ENCODE results near the gene LRRC36.

DNA sequence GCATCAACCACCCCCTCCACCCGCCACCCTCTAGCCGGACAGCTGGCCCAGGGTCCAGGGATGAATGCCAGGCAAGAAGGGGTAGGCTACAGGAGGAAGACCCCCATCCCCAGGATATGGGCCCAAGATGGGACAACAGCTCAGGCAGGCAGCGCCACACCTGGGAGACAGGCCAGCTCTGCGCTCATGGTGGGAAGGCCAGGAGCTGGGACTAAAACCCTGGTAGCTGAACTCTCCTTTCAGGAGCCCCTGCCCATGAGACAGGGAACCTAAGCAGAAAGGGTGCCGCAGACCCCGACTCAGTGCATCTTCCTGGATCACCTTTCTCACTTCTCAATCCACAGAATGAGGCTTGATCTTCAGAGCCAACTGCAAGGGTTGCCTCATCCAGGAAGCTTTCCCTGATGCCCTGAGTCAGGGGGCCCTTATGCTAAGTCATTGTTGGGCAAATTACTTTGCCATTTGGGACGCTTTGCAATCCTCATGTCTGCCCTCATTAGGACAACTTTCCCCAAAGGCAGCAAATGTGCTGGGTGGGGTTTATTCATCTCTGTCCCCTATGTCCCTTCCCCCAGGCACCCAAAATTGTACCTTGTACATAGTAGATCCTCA is 80.7 kb downstream of the LRRC36 start:
- TF ChIP-seq, protein P1, sequence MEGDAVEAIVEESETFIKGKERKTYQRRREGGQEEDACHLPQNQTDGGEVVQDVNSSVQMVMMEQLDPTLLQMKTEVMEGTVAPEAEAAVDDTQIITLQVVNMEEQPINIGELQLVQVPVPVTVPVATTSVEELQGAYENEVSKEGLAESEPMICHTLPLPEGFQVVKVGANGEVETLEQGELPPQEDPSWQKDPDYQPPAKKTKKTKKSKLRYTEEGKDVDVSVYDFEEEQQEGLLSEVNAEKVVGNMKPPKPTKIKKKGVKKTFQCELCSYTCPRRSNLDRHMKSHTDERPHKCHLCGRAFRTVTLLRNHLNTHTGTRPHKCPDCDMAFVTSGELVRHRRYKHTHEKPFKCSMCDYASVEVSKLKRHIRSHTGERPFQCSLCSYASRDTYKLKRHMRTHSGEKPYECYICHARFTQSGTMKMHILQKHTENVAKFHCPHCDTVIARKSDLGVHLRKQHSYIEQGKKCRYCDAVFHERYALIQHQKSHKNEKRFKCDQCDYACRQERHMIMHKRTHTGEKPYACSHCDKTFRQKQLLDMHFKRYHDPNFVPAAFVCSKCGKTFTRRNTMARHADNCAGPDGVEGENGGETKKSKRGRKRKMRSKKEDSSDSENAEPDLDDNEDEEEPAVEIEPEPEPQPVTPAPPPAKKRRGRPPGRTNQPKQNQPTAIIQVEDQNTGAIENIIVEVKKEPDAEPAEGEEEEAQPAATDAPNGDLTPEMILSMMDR (IDR thresholded peaks at IDR 0.05), result no peak
- TF ChIP-seq POLR2A (IDR thresholded peaks at IDR 0.05), result no peak

Measured in right lobe of liver (tissue), 4 donors.